ENCODE measurements around the gene PEAR1.

PEAR1 gene

DNA sequence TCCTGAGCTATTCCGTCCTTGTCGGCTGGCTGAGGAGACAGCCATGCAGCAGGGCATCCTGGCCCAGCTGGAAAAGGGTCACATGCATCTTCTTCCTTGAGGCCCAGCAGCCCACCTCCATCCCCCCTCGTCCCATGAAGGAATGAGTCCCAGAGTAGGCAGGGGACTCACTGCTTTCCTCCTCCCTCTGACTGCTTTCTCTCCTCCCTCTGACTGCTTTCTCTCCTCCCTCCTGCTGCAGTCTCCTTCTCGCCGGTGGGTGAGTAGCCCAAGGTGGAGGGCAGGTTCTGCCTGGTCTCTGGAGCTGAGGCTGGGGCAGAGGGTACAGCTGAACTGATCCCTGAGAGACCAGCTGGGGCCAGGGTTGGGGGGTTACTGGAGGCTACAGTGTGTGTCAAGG lies 19.4 kb upstream of the PEAR1 start:
- in situ Hi-C loops (cut with MboI; ENCODE audit: low pct_unique_long_range_greater_than_20kb, low sequenced_read_pairs, unreplicated experiment): loop anchor here (25.0 kb wide), 1 partner anchor 162 kb away; the partner anchor contains the start of gene CRABP2

DNA sequence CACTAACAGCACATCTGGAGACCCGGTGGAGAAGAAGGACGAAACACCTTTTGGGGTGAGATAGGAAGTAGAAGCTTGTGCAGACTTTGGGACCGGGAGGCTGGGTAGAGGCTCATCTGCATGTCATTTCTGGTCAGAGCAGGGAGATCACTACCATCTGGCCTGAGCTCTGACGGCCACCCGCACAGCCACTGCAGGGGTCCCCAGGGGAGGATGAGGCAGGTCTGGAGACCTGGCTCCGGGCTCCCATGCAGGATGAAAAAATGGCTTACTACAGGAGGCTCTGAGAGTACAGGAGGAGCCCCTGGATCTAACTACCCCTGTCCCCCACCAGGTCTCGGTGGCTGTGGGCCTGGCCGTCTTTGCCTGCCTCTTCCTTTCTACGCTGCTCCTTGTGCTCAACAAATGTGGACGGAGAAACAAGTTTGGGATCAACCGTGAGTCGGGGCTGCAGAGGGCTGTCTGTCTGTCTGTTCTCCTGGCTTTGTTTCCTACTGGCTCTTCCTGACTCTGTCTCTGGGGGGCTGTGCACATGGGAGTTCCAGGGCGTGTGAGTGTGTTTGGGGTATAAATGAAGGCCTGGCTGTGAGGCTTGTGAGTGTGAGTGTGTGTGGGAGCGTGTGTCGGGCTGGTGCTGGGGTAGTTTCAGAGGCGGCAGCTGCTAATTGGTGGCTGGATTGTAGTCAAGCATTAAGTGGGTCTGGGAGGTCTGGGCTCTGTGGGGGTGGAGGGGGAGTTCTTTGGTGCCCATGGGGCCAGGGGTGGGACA lies 18.8 kb upstream of the PEAR1 start:
- in situ Hi-C loops (cut with MboI; ENCODE audit: low pct_unique_long_range_greater_than_20kb, low sequenced_read_pairs, unreplicated experiment): loop anchor here (25.0 kb wide), 1 partner anchor 162 kb away; the partner anchor contains the start of gene CRABP2
- DNase-seq (ENCODE audit: low spot score): no peak
- TF ChIP-seq, protein P1, sequence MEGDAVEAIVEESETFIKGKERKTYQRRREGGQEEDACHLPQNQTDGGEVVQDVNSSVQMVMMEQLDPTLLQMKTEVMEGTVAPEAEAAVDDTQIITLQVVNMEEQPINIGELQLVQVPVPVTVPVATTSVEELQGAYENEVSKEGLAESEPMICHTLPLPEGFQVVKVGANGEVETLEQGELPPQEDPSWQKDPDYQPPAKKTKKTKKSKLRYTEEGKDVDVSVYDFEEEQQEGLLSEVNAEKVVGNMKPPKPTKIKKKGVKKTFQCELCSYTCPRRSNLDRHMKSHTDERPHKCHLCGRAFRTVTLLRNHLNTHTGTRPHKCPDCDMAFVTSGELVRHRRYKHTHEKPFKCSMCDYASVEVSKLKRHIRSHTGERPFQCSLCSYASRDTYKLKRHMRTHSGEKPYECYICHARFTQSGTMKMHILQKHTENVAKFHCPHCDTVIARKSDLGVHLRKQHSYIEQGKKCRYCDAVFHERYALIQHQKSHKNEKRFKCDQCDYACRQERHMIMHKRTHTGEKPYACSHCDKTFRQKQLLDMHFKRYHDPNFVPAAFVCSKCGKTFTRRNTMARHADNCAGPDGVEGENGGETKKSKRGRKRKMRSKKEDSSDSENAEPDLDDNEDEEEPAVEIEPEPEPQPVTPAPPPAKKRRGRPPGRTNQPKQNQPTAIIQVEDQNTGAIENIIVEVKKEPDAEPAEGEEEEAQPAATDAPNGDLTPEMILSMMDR (IDR thresholded peaks at IDR 0.05; ENCODE audit: extremely low read depth, insufficient read depth, missing control alignments): no peak

More for the DNA sequence above, 19.4 kb upstream of the PEAR1 start:
- TF ChIP-seq, protein P1 (IDR thresholded peaks at IDR 0.05; ENCODE audit: extremely low read depth, insufficient read depth, missing control alignments): no peak
- no peak for DNase-seq (ENCODE audit: low spot score)

DNA sequence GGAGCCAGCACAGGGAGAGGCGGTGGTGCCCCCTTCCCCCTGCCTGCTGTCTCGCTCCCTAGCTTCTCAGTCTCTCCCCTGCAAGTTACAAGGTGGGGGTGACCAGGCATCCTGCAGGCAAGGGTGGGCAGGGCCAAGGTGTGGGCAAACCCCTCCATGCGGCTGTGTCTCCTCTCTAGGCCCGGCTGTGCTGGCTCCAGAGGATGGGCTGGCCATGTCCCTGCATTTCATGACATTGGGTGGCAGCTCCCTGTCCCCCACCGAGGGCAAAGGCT lies 18.2 kb upstream of the PEAR1 start:
- TF ChIP-seq, protein P1 (IDR thresholded peaks at IDR 0.05; ENCODE audit: extremely low read depth, insufficient read depth, missing control alignments): no peak
- in situ Hi-C loops (cut with MboI; ENCODE audit: low pct_unique_long_range_greater_than_20kb, low sequenced_read_pairs, unreplicated experiment): no loop called here
- DNase-seq (ENCODE audit: low spot score): no peak

DNA sequence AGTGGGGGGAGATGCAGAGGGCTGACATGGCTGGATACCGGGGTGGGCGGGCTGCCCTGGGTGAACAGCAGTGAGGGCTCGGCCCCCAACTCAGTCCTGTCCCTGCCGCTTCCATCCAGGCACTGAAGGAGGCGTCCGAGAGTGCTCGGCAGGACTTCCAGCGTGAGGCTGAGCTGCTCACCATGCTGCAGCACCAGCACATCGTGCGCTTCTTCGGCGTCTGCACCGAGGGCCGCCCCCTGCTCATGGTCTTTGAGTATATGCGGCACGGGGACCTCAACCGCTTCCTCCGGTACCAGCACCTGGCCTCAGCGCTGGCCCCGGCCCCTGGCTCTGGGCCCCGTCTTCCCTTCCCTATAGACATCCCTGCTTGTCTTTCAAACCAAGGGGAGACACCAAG lies 17.2 kb upstream of the PEAR1 start:
- TF ChIP-seq, protein P1 (IDR thresholded peaks at IDR 0.05; ENCODE audit: extremely low read depth, insufficient read depth, missing control alignments): no peak
- in situ Hi-C loops (cut with MboI; ENCODE audit: low pct_unique_long_range_greater_than_20kb, low sequenced_read_pairs, unreplicated experiment): no loop called here
- no peak for DNase-seq (ENCODE audit: low spot score)

DNA sequence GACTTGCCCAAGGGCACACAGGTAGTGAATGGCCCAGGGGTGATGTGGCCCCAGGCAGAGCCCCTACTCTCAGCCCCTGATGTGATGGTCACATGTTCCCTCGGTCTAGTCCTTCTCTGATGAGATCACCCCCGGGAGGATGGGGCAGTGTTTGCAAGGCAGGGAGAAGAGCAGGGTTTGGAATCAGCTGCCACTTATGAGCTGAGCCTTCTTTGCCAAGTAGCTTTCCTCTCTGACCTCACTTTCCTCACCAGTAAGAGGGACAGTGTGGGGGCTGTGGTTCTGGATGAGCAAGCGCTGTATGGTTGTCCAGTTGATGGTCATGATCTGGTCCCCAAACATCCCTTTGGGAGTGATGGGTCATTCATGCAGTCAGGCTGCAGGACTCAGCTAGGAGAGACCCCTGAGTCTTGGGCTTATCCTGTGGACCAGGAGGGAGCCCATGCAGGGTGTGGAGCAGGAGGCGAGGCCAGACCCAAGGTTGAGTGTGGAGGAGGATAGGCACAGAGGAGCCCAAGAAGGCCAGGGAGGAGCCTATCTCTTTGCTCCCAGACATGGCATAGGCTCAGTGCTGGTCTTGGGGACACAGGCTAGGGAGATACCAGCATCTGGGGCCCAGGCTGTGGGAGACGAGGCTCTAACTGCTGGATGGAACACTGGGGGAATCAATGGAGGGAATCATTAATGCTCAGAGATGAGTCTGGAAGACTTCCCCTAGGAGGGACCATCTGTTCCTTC lies 15.9 kb upstream of the PEAR1 start:
- no peak for DNase-seq (ENCODE audit: low spot score)
- TF ChIP-seq, protein P1 (IDR thresholded peaks at IDR 0.05; ENCODE audit: extremely low read depth, insufficient read depth, missing control alignments): no peak
- in situ Hi-C loops (cut with MboI; ENCODE audit: low pct_unique_long_range_greater_than_20kb, low sequenced_read_pairs, unreplicated experiment): no loop called here

DNA sequence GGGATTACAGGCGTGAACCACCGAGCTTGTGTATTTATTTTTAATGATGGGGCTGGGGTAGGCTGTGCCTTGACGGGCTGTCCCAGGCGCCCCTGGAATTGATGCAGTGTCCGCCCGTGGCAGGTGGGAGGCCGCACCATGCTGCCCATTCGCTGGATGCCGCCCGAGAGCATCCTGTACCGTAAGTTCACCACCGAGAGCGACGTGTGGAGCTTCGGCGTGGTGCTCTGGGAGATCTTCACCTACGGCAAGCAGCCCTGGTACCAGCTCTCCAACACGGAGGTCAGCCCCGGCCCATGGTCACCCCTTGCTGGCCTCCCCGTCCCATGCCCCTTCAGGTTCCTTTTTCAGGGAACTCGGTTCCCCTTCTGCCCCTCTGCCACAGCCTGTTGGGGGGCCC lies 13.6 kb upstream of the PEAR1 start:
- in situ Hi-C loops (cut with MboI; ENCODE audit: low pct_unique_long_range_greater_than_20kb, low sequenced_read_pairs, unreplicated experiment): no loop called here
- TF ChIP-seq, protein P1 (IDR thresholded peaks at IDR 0.05; ENCODE audit: extremely low read depth, insufficient read depth, missing control alignments): no peak
- DNase-seq (ENCODE audit: low spot score): no peak
